Activated T-cell treated with anti-CD3 and anti-CD28 coated beads, Interleukin-2, amount 50 U/mL, for 1 hour (primary cell): ENCODE measurements around the gene HGFAC.

Experiments
- DNase-seq: peaks from one replicate; pipeline ENCODE4 v3.0.0-alpha.2; 2020

HGFAC gene

GRCh38 chr4:3464349-3464905 is 22.7 kb downstream of the HGFAC start:
- DNase-seq, result no peak

GRCh38 chr4:3464911-3465697 is 23.3 kb downstream of the HGFAC start:
- no peak for DNase-seq

GRCh38 chr4:3465698-3466671 is 24.2 kb downstream of the HGFAC start:
- no peak for DNase-seq

GRCh38 chr4:3466691-3467600 is 25.2 kb downstream of the HGFAC start:
- DNase-seq, result no peak

GRCh38 chr4:3467601-3468031 is 25.8 kb downstream of the HGFAC start:
- no peak for DNase-seq

GRCh38 chr4:3468154-3468553 is 26.4 kb downstream of the HGFAC start:
- no peak for DNase-seq

- no peak for DNase-seq
Observed at GRCh38 chr4:3468804-3469203, 27.0 kb downstream of the HGFAC start.

- no peak for DNase-seq
Observed at GRCh38 chr4:3469386-3470243, 27.8 kb downstream of the HGFAC start.

GRCh38 chr4:3470244-3471097 is 28.7 kb downstream of the HGFAC start:
- no peak for DNase-seq

- no peak for DNase-seq
Observed at GRCh38 chr4:3471098-3471760, 29.5 kb downstream of the HGFAC start.

GRCh38 chr4:3471886-3472285 is 30.1 kb downstream of the HGFAC start:
- no peak for DNase-seq

GRCh38 chr4:3472411-3473141 is 30.8 kb downstream of the HGFAC start:
- no peak for DNase-seq

GRCh38 chr4:3473181-3473950 is 31.6 kb downstream of the HGFAC start:
- DNase-seq, result no peak

- DNase-seq, result no peak
Observed at GRCh38 chr4:3473996-3474765, 32.4 kb downstream of the HGFAC start.

- no peak for DNase-seq
Observed at GRCh38 chr4:3475041-3475712, 33.4 kb downstream of the HGFAC start.

GRCh38 chr4:3475713-3476260 is 34.0 kb downstream of the HGFAC start:
- DNase-seq, result no peak

- DNase-seq, result no peak
Observed at GRCh38 chr4:3476341-3476747, 34.6 kb downstream of the HGFAC start.
